GM21529 (cell line): ENCODE results near the gene RBFOX1.

Experiments used
- ATAC-seq: cut with Tn5 transposase; IDR thresholded peaks from one replicate; pipeline ENCODE4 v1.9.1; 2021; ENCODE audit not compliant: unreplicated experiment

The RBFOX1 gene

GRCh38 chr16:7515543-7515942 is 182.9 kb downstream of the RBFOX1 start:
- ATAC-seq = no peak

- ATAC-seq = no peak
Observed at GRCh38 chr16:7517496-7517895, 184.9 kb downstream of the RBFOX1 start.

GRCh38 chr16:7518158-7518557 is 185.5 kb downstream of the RBFOX1 start:
- no peak for ATAC-seq

DNA sequence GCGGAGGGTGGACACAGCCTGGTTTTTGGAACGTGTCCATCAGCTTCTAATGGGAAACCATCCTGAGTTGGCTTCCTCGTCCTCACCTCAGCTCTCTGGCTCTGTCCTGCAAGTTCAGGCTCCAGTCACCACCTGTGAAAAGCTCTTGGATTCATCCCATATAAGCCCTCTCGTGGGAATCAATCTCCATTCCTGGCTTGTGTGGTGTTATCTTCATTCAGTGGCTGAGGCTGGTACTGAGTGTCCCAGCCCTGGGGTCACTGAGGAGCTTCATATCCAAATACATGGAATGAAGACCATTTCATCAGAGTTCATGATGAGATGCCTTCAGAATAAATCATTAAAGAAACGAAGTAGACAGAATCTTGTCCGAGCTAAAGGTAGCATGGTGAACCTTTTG is 189.2 kb downstream of the RBFOX1 start:
- no peak for ATAC-seq

- no peak for ATAC-seq
Observed at GRCh38 chr16:7524419-7524818, 191.8 kb downstream of the RBFOX1 start.

GRCh38 chr16:7526736-7527135 is 194.1 kb downstream of the RBFOX1 start:
- ATAC-seq = no peak

DNA sequence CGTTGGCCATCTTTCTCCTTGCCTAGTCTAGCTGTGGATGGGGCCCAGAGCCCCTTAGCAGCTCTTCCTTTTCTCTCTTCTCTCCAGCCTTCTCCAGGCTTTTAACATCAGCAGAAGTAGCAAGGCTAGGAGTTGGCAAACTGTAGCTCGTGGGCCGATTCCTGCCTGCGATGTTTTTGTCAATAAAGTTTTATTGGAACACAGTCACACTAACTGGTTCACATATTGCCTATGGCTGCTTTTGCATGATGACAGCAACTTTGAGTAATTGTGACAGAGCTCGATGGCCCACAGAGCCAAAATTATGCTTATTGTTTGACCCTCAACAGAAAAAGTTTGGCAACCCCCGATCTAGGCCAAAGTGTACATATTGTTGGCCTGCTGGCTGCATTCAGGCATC is 199.9 kb downstream of the RBFOX1 start:
- no peak for ATAC-seq

GRCh38 chr16:7534749-7535148 is 202.1 kb downstream of the RBFOX1 start:
- no peak for ATAC-seq

DNA sequence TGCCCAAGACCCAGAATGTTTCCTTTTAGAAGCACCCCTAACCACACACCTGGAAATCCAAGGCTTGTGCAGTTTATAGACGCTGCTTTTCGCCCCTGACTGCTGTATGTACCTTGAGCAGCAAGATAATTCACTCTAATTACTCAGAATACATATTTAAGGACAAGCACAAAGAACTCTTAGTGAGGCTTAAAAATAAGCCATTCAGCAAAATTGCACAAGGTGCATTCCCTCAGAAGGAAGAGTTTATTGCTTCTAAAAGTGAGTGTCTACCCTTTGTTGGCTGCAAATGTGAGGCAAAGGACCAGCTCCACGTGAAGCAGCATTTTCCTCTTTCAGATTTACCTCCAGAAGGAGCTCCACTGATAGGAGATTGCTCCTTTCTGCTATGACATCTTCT is 208.4 kb downstream of the RBFOX1 start:
- no peak for ATAC-seq

DNA sequence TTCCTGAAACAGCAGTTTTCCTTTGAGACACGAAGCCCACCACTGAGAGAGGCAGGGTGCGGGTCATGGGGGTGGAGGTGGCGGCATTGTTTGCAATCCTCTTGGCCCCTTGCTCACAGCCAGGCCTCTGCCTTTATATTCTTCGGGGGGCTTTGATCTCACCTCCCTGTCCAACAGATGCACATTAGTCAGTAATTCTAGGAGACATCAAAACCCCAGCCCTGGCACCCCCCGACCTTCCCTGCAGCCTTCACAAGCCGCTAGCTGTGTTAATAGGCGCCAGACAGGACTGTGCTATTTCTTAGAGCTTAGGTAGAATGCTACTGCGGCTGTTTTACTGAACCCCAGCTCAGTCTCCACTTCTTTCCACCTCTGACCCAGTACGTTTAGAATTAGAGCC is 212.6 kb downstream of the RBFOX1 start:
- ATAC-seq = no peak

DNA sequence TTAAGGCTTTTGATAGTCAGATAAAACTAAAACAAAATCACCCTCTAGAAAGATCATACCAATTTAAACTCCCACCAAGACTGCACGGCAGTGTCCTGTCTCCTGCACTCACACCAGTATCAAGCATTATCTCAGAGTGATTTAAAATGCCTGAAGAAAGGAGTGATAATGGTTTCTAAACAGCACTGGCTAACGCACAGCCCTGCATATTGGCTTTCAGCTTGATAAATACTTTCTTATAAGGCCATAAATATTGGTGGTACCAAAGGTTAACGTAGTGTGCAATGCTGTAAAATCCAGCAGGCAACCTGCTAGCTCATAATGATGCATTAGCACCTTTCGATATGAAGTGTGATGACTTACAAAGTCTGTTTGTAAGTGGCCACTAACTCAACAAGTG is 214.3 kb downstream of the RBFOX1 start:
- ATAC-seq = no peak

DNA sequence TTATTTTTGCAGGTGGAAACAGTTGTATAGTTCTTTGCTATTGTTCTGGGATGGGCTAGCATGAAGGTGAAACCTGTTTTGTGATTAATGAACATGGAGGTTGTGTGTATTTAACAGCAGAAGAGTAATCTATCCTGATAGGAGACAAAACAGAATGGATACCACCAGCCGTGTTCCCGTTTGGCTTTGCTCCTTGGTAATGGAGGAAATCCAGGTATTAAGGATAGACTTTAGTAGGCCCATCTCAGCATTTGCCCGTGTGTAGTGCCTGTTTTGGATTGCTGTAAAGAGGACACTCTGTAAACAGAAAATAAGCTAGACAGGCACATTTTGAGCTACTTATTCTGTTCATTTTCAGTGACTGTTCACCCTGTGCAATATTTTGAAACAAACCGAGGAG is 215.1 kb downstream of the RBFOX1 start:
- no peak for ATAC-seq

- no peak for ATAC-seq
Observed at GRCh38 chr16:7548796-7549318, 216.2 kb downstream of the RBFOX1 start.

- ATAC-seq = no peak
Observed at GRCh38 chr16:7550096-7550495, 217.5 kb downstream of the RBFOX1 start.

GRCh38 chr16:7555459-7555858 is 222.8 kb downstream of the RBFOX1 start:
- ATAC-seq = no peak

DNA sequence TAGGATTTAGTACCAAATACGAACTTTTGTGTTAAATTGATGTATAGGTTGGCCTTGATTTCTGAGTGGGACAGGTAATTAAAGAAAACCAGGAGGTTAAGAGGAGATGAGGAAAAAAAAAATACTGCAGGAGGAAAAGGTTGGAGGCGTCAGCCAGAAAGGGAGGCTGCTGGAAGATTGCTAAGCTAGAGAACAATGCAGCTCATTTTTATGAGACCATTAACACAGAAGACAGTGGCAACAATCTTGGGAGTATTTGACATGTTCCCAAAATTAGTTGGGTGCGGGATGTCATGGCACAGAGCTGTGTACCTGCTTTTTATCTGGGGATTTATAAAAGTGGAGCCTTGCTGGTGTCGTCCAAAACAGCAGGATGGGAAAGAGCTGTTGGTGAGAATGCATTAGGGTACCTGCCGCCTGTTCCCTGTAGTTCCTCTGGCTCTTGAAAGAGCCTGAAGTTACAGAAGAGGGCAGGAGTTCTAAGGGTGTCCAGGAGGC is 229.3 kb downstream of the RBFOX1 start:
- no peak for ATAC-seq

DNA sequence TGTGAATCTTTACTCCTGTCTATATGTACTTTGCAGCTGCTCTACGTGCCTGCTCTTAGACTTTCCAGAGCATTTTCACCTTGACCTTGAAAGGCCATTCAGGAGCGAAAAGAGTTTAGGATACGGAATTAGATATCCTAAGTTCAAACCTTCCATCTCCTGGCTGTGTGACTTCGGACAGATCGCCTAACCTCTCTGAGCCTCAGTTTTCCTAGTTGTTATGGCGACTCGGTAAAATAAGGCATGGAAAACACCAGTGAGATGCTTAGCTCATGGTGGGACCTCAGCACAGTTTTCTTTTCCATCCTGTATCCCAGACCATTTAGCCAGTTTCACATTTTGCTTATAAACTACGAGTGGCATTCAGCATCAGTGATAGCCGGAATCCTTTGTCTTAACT is 233.7 kb downstream of the RBFOX1 start:
- ATAC-seq = no peak

- ATAC-seq = no peak
Observed at GRCh38 chr16:7571366-7571765, 238.7 kb downstream of the RBFOX1 start.

DNA sequence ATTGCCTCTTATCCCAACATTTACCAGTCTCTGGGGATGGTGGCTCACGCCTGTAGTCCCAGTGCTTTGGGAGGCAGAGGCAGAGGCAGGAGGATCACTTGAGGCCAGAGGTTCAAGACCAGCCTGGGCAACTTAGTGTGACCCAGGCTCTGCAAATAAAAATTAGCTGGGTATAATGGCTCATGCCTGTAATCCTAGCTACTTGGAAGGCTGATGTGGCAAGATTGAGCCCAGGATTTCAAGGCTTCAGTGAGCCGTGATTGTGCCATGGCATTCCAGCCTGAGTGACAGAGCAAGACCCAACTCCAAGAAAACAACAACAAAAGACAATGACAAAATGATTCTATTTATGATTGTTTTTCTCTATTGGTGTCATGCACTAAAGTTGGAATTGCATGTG is 244.9 kb downstream of the RBFOX1 start:
- no peak for ATAC-seq

- ATAC-seq = no peak
Observed at GRCh38 chr16:7579454-7579853, 246.8 kb downstream of the RBFOX1 start.

GRCh38 chr16:7581175-7581574 is 248.5 kb downstream of the RBFOX1 start:
- ATAC-seq = no peak

DNA sequence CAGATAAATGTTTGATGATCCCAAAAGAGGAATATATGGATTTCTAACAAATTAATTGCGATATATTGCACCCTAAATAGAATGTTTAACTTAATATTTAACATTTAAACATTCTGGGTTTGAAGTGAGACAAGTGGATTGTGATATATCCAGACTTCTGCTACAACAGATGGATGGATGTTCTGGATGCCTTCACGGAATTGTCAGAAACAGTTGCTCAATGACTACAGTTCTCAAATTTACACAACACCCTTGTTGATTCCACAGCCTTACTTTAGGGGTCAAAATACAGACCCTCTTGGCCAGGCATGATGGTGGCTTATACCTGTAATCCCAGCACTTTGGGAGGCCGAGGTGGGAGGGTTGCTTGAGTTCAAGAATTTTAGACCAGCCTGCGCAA is 250.8 kb downstream of the RBFOX1 start:
- no peak for ATAC-seq

DNA sequence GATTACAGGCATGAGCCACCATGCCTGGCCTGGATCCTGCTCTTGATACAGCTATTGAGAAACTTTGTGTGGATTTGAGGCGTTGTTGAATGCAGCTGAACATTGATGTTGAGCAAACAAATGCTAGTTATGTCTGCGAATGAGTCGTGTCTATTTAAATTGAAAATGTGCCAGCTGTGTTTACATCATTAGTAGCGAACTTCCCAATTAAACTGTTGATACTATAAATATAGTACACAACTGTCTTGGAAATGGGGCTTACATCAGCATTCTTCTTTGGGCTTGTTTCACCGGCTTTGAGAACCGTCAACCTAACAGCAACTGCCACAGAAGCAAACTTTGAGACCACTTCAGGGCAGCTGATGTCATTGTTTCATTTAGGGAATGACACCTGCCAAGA is 251.9 kb downstream of the RBFOX1 start:
- no peak for ATAC-seq

DNA sequence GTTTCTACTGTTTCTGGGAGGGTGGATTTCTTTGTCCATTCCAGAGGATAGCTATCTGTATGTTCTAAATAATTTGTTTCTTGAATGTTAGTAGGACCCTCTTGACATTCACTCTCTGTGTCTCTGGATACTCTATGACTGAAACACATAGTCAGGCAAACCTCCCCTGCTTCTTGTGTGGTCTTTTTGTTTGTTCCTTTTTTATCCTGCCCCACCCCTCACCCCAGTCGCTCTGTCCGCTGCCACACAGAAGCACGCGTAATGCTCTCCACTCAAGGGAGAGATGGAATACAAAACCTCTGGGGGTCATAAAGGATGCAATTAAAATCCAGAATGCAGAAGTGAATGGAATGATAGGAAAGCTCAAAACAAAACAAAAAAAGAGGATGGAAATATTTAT is 253.1 kb downstream of the RBFOX1 start:
- ATAC-seq = no peak
